Activated CD4-positive, alpha-beta T cell treated with anti-CD3 and anti-CD28 coated beads for 36 hours (primary cell): ENCODE measurements around the gene CTSA. TPM values are rescaled to one million over a fixed set of nuclear protein-coding genes. Genes with fewer than 3 reads are reported as not detected.
"Not testable (repeated sequence)": the region's sequence is repeated elsewhere in the genome, so short reads cannot be mapped to it uniquely, and the experiment has no call there.

Experiments used
- ATAC-seq: fragments of 200-7000 bp; cut with Tn5 transposase; one replicate; pipeline ENCODE4 v1.10.0; 2021; ENCODE audit warnings: mild to moderate bottlenecking, moderate library complexity
- CTCF ChIA-PET: fragments of 350-600 bp; sonication (Branson Sonifier 250); formaldehyde crosslinking; loops from one replicate; lab custom pipeline; 2021; ENCODE audit warnings: antibody characterized with exemption; lab: Charles Lee
- POLR2A ChIA-PET: fragments of 350-600 bp; sonication (Branson Sonifier 250); formaldehyde crosslinking; loops from one replicate; lab custom pipeline; 2021; ENCODE audit warnings: antibody characterized with exemption, inconsistent platforms; lab: Charles Lee
- DNase-seq: peaks from one replicate; pipeline ENCODE4 v3.0.0-alpha.2; 2020
- H3K27ac Mint-ChIP-seq: one replicate; pipeline ENCODE4 v1.8.0; 2021; ENCODE audit warnings: mixed read lengths
- H3K27me3 Mint-ChIP-seq: one replicate; pipeline ENCODE4 v1.8.0; 2021; ENCODE audit warnings: mixed read lengths
- H3K36me3 Mint-ChIP-seq: one replicate; pipeline ENCODE4 v1.8.0; 2021; ENCODE audit warnings: low read depth, mixed read lengths
- H3K4me1 Mint-ChIP-seq: one replicate; pipeline ENCODE4 v1.8.0; 2021; ENCODE audit warnings: mixed read lengths
- H3K4me3 Mint-ChIP-seq: one replicate; pipeline ENCODE4 v1.8.0; 2021; ENCODE audit warnings: mild to moderate bottlenecking, moderate library complexity, mixed read lengths
- H3K9me3 Mint-ChIP-seq: one replicate; pipeline ENCODE4 v1.8.0; 2021; ENCODE audit warnings: low read depth, mixed read lengths
- intact Hi-C, 2 experiments: fragments of 100-400 bp; cut with DNase I in 1 of 2; cut with micrococcal nuclease in 1 of 2; formaldehyde crosslinking; loops; one replicate each; pipeline versions ENCODE4 v1.14.2 to v1.15.1; 2022 to 2024; cut with DNase I, micrococcal nuclease
- total RNA-seq, 2 experiments: library from RNA; stranded (reverse); gene quantifications; one replicate each; pipeline ENCODE4 v1.2.3, GENCODE V29; 2021

CTSA gene
- total RNA-seq, 2 experiments from 2014 or later, result 36.4 to 45.6 TPM

- ChIA-PET CTCF (interaction anchor here (0.6 to 1.0 kb wide), 3 partner anchors 22 to 1029 kb away, joined by 3 to 5 read pairs (median 3); no protein-coding TSS in a partner anchor), POLR2A (no interaction called here)
- no peaks in the 10 kb centered on the region for H3K4me1 Mint-ChIP-seq
- intact Hi-C loops, result no loop called here
- DNase-seq, result no peak
- no peak overlapping the region for H3K4me3 Mint-ChIP-seq
- ATAC-seq, result no peak
- H3K27ac Mint-ChIP-seq, result no peak overlapping the region
- H3K36me3 Mint-ChIP-seq, result no peaks in the 10 kb centered on the region
- no peaks in the 10 kb centered on the region for H3K27me3 Mint-ChIP-seq
- H3K9me3 Mint-ChIP-seq, result no peaks in the 10 kb centered on the region
Observed at GRCh38 chr20:45867136-45867818, 23.9 kb upstream of the CTSA start.

- H3K4me1 Mint-ChIP-seq, result no peaks in the 10 kb centered on the region
- ChIA-PET POLR2A (no interaction called here), CTCF (interaction anchor here (0.7 to 1.0 kb wide), 2 partner anchors 102 to 1030 kb away, joined by 3 read pairs; no protein-coding TSS in a partner anchor)
- H3K9me3 Mint-ChIP-seq, result no peaks in the 10 kb centered on the region
- H3K27ac Mint-ChIP-seq, result no peak overlapping the region
- intact Hi-C loops, result no loop called here
- no peak overlapping the region for H3K4me3 Mint-ChIP-seq
- no peaks in the 10 kb centered on the region for H3K36me3 Mint-ChIP-seq
- no peaks in the 10 kb centered on the region for H3K27me3 Mint-ChIP-seq
- ATAC-seq (no peak), DNase-seq (no peak)
Observed at GRCh38 chr20:45867819-45868176, 23.3 kb upstream of the CTSA start.

GRCh38 chr20:45872626-45873025 lies 18.5 kb upstream of the CTSA start:
- CTCF ChIA-PET, result interaction anchor here (0.6 to 0.9 kb wide), 2 partner anchors 18 to 20 kb away, joined by 3 to 4 read pairs; partner anchors contain the start of genes CTSA and NEURL2
- Mint-ChIP-seq H3K27ac (no peak overlapping the region), H3K9me3 (no peaks in the 10 kb centered on the region), H3K36me3 (no peaks in the 10 kb centered on the region), H3K4me1 (no peaks in the 10 kb centered on the region), H3K4me3 (no peak overlapping the region), H3K27me3 (no peaks in the 10 kb centered on the region)
- POLR2A ChIA-PET, result no interaction called here
- no peak for ATAC-seq
- DNase-seq, result no peak
- intact Hi-C loops, result no loop called here

- Mint-ChIP-seq H3K27me3 (no peaks in the 10 kb centered on the region), H3K4me3 (no peak overlapping the region), H3K36me3 (no peaks in the 10 kb centered on the region), H3K9me3 (no peaks in the 10 kb centered on the region), H3K27ac (no peak overlapping the region), H3K4me1 (no peaks in the 10 kb centered on the region)
- no peak for ATAC-seq
- intact Hi-C loops, result no loop called here
- POLR2A ChIA-PET, result no interaction called here
- no peak for DNase-seq
- CTCF ChIA-PET, result interaction anchor here (1.0 kb wide), 1 partner anchor 24 kb away, joined by 3 read pairs; no protein-coding TSS in a partner anchor
Observed at GRCh38 chr20:45873409-45874103, 17.6 kb upstream of the CTSA start.

- POLR2A ChIA-PET, CTCF ChIA-PET, H3K36me3 Mint-ChIP-seq, intact Hi-C loops, H3K4me3 Mint-ChIP-seq, ATAC-seq, H3K27me3 Mint-ChIP-seq, DNase-seq, H3K27ac Mint-ChIP-seq, H3K9me3 Mint-ChIP-seq, H3K4me1 Mint-ChIP-seq: not testable (repeated sequence)
Observed at GRCh38 chr20:45874104-45874481, 17.0 kb upstream of the CTSA start.

GRCh38 chr20:45874576-45874975 lies 16.6 kb upstream of the CTSA start:
- POLR2A ChIA-PET, result no interaction called here
- Mint-ChIP-seq H3K27ac (no peak overlapping the region), H3K4me3 (no peak overlapping the region), H3K9me3 (no peaks in the 10 kb centered on the region), H3K4me1 (no peaks in the 10 kb centered on the region), H3K27me3 (no peaks in the 10 kb centered on the region), H3K36me3 (no peaks in the 10 kb centered on the region)
- CTCF ChIA-PET, result interaction anchor here (0.5 kb wide), 1 partner anchor 289 kb away, joined by 4 read pairs; no protein-coding TSS in a partner anchor
- ATAC-seq (no peak), DNase-seq (no peak)
- intact Hi-C loops, result no loop called here

GRCh38 chr20:45878076-45878761 lies 12.9 kb upstream of the CTSA start:
- POLR2A ChIA-PET, result no interaction called here
- ATAC-seq (no peak), DNase-seq (no peak)
- no peak overlapping the region for H3K4me3 Mint-ChIP-seq
- peaks cover 11% of the 10 kb centered on the region for H3K36me3 Mint-ChIP-seq
- no peaks in the 10 kb centered on the region for H3K9me3 Mint-ChIP-seq
- intact Hi-C loops, result loop anchor here in 1 of 2 experiments (5.0 kb wide), 1 partner anchor 809 kb away; the partner anchor contains the start of gene TP53RK
- no peak overlapping the region for H3K27ac Mint-ChIP-seq
- no peaks in the 10 kb centered on the region for H3K27me3 Mint-ChIP-seq
- peaks cover 21% of the 10 kb centered on the region for H3K4me1 Mint-ChIP-seq
- CTCF ChIA-PET, result interaction anchor here (0.7 kb wide), 1 partner anchor 42 kb away, joined by 3 read pairs; no protein-coding TSS in a partner anchor

- CTCF ChIA-PET, result interaction anchor here (0.5 to 1.5 kb wide), 8 partner anchors 9 to 123 kb away, joined by 3 to 10 read pairs (median 4); partner anchors contain the start of genes CTSA and NEURL2
- peak within 1 kb of the TSS; percentile 95 for H3K27ac Mint-ChIP-seq
- H3K4me1 Mint-ChIP-seq, result peaks cover 42% of the 10 kb centered on the region
- DNase-seq, result peak; percentile 99
- peak; percentile 98 for ATAC-seq
- peak within 1 kb of the TSS; percentile 94 for H3K4me3 Mint-ChIP-seq
- peaks cover 21% of the 10 kb centered on the region for H3K36me3 Mint-ChIP-seq
- H3K9me3 Mint-ChIP-seq, result no peaks in the 10 kb centered on the region
- intact Hi-C loops, result loop anchor here (1.0 to 10.0 kb wide), 10 partner anchors 10 to 916 kb away; partner anchors contain the start of genes ACOT8 (in 2 of the 2), CTSA (in 2 of the 2), NEURL2 (in 2 of the 2) and ZSWIM3 (in 2 of the 2)
- no peaks in the 10 kb centered on the region for H3K27me3 Mint-ChIP-seq
- POLR2A ChIA-PET, result interaction anchor here (0.5 to 2.3 kb wide), 9 partner anchors 8 to 200 kb away, joined by 3 to 7 read pairs (median 3); partner anchors contain the start of genes CTSA and NEURL2
Observed at GRCh38 chr20:45880988-45881788, 9.9 kb upstream of the CTSA start, which contains the start of gene ZSWIM1. ZSWIM1 (plus strand) TSS chr20:45881227; CDS start chr20:45882593, 1,366 bp downstream.

GRCh38 chr20:45882469-45883099 lies 8.6 kb upstream of the CTSA start:
- H3K4me3 Mint-ChIP-seq, result peak overlapping the region; percentile 59
- intact Hi-C loops, result loop anchor here in 1 of 2 experiments (10.0 kb wide), 3 partner anchors 482 to 918 kb away; partner anchors contain the start of genes STK4 and TOMM34
- H3K4me1 Mint-ChIP-seq, result peaks cover 44% of the 10 kb centered on the region
- H3K36me3 Mint-ChIP-seq, result peaks cover 29% of the 10 kb centered on the region
- ATAC-seq (no peak), DNase-seq (no peak)
- ChIA-PET POLR2A (interaction anchor here (2.3 kb wide), 1 partner anchor 9 kb away, joined by 7 read pairs; the partner anchor contains the start of genes CTSA and NEURL2), CTCF (interaction anchor here (0.6 to 1.0 kb wide), 5 partner anchors 26 to 206 kb away, joined by 3 to 6 read pairs (median 3); partner anchors contain the start of genes ACOT8, DNTTIP1 and WFDC3)
- no peaks in the 10 kb centered on the region for H3K27me3 Mint-ChIP-seq
- H3K9me3 Mint-ChIP-seq, result no peaks in the 10 kb centered on the region
- peak overlapping the region; percentile 60 for H3K27ac Mint-ChIP-seq

- intact Hi-C loops, result loop anchor here in 1 of 2 experiments (10.0 kb wide), 3 partner anchors 482 to 918 kb away; partner anchors contain the start of genes STK4 and TOMM34
- ChIA-PET CTCF (interaction anchor here (1.0 kb wide), 1 partner anchor 29 kb away, joined by 3 read pairs; no protein-coding TSS in a partner anchor), POLR2A (no interaction called here)
- no peak for DNase-seq
- Mint-ChIP-seq H3K9me3 (no peaks in the 10 kb centered on the region), H3K27ac (peak overlapping the region; percentile 60), H3K4me1 (peaks cover 44% of the 10 kb centered on the region), H3K36me3 (peaks cover 29% of the 10 kb centered on the region), H3K27me3 (no peaks in the 10 kb centered on the region), H3K4me3 (peak overlapping the region; percentile 59)
- ATAC-seq, result no peak
Observed at GRCh38 chr20:45883100-45883469, 8.1 kb upstream of the CTSA start.
